ENCODE results near the gene CDC42BPA. TPM values are rescaled to one million over a fixed set of nuclear protein-coding genes. Genes with fewer than 3 reads are reported as not detected.

CDC42BPA gene
- 10 to 100 TPM; 16.8 to 26.9 (median 22.5) TPM for total RNA-seq

- peak; percentile 65 to 96 for DNase-seq (ENCODE audit: low spot score in 2 of 2)
- TF ChIP-seq CTCF (IDR thresholded peaks at IDR 0.05), result no peak
- no peak for TF ChIP-seq POLR2A (IDR thresholded peaks at IDR 0.05)
- intact Hi-C loops (cut with DNase I; ENCODE audit: low total_unique reads), result no loop called here
- 0 to 1% methylated on average over 20 to 52 of the region's 98 CpGs for WGBS, 2 donors
- peak within 1 kb of the TSS; percentile 84 for H3K4me3 ChIP-seq (ENCODE audit: low read depth, poor library complexity, severe bottlenecking)
Observed at GRCh38 chr1:227318016-227318852, at the start of gene CDC42BPA. Gene CDC42BPA (minus strand): TSS chr1:227318492. CDS start chr1:227317182, 1,310 bp downstream.

GRCh38 chr1:227368009-227368408, 49.7 kb upstream of the CDC42BPA start:
- WGBS, 2 donors, result 95% methylated on average over 1 of the region's 1 CpG
- no peak for DNase-seq (ENCODE audit: low spot score in 2 of 2)
- no peak overlapping the region for H3K4me3 ChIP-seq (ENCODE audit: low read depth, poor library complexity, severe bottlenecking)
- intact Hi-C loops (cut with DNase I; ENCODE audit: low total_unique reads), result no loop called here
- no peak for TF ChIP-seq CTCF (IDR thresholded peaks at IDR 0.05)
- TF ChIP-seq POLR2A (IDR thresholded peaks at IDR 0.05), result no peak

- no peak overlapping the region for H3K4me3 ChIP-seq (ENCODE audit: low read depth, poor library complexity, severe bottlenecking)
- TF ChIP-seq CTCF (IDR thresholded peaks at IDR 0.05) (no peak), POLR2A (IDR thresholded peaks at IDR 0.05) (no peak)
- DNase-seq (ENCODE audit: low spot score in 2 of 2), result no peak
- intact Hi-C loops (cut with DNase I; ENCODE audit: low total_unique reads), result no loop called here
- WGBS, 2 donors, result 92 to 95% methylated on average over 8 of the region's 8 CpGs
Observed at GRCh38 chr1:227365473-227366431, 47.5 kb upstream of the CDC42BPA start.

GRCh38 chr1:227364657-227365056, 46.4 kb upstream of the CDC42BPA start:
- no peak for TF ChIP-seq POLR2A (IDR thresholded peaks at IDR 0.05)
- no peak for TF ChIP-seq CTCF (IDR thresholded peaks at IDR 0.05)
- intact Hi-C loops (cut with DNase I; ENCODE audit: low total_unique reads), result loop anchor here (5.0 kb wide), 1 partner anchor 353 kb away; no protein-coding TSS in a partner anchor
- no peak for DNase-seq (ENCODE audit: low spot score in 2 of 2)
- 71 to 77% methylated on average over 2 of the region's 2 CpGs for WGBS, 2 donors
- H3K4me3 ChIP-seq (ENCODE audit: low read depth, poor library complexity, severe bottlenecking), result no peak overlapping the region

- intact Hi-C loops (cut with DNase I; ENCODE audit: low total_unique reads), result loop anchor here (5.0 kb wide), 1 partner anchor 353 kb away; no protein-coding TSS in a partner anchor
- no peak overlapping the region for H3K4me3 ChIP-seq (ENCODE audit: low read depth, poor library complexity, severe bottlenecking)
- 94% methylated on average over 7 of the region's 7 CpGs for WGBS, 2 donors
- TF ChIP-seq POLR2A (IDR thresholded peaks at IDR 0.05) (no peak), CTCF (IDR thresholded peaks at IDR 0.05) (no peak)
- no peak for DNase-seq (ENCODE audit: low spot score in 2 of 2)
Observed at GRCh38 chr1:227363825-227364224, 45.5 kb upstream of the CDC42BPA start.

Data from lower leg skin (tissue), 4 donors.